HG02981 (cell line): Measurements from ENCODE around the gene PLEKHA1.

Source experiments
- ATAC-seq: cut with Tn5 transposase; IDR thresholded peaks from one replicate; pipeline ENCODE4 v1.9.1; 2021; ENCODE audit warnings: mild to moderate bottlenecking, moderate library complexity; ENCODE audit not compliant: unreplicated experiment

Gene PLEKHA1

DNA sequence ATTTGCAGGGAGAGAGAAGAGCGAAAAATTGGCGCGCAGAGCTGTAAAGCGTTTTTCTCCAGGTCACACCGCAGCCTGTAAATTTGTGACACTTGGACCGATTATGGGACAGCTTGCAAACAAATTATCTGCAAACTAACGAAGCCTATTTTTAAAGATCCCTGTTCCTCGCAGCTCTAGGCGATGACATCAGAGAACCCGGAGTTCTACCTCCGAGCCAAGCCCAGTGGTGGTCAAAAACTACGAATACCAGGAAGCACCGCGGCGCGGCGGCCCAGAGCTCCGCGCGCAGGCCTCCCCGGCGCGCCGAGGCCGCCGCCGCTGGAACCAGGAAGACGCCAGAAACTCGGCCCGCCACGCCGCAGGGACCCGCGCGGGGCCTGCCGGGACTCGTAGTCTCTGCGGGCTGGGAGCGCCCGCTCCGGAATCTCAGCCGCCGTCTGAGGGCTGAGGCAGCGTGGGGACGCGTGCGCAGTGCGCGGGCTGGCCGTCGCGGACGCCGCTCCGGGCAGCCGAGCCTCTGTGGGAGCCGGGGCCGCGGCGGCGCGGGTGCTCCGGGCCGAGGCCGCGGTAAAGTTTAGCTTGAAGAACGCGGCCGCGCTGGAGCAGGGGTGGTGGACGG, at the start of gene PLEKHA1:
Gene PLEKHA1 (plus strand): TSS at position 472 of the 622 bp plus-strand sequence. CDS start 18,493 bp downstream, outside the sequence.
- ATAC-seq = peak; percentile 92

DNA sequence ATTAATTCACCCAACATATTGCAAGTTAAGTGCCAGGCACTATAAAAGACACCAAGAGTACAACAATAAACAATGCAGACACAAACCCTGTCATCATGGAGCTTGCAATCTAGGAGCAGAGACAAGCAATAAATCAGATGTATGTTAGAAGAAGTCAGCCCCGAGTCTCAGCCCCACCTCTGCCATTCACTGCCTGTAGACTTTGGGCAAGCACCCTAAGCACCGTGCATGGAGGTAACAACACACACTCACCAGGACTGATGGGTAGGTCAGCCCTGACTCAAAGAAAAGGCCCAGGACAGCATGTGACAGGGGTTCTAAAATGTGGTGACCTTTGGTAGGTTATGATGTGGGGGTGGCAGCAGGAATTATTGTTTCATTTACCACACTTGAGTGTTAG, 49.3 kb upstream of the PLEKHA1 start:
- ATAC-seq = no peak

DNA sequence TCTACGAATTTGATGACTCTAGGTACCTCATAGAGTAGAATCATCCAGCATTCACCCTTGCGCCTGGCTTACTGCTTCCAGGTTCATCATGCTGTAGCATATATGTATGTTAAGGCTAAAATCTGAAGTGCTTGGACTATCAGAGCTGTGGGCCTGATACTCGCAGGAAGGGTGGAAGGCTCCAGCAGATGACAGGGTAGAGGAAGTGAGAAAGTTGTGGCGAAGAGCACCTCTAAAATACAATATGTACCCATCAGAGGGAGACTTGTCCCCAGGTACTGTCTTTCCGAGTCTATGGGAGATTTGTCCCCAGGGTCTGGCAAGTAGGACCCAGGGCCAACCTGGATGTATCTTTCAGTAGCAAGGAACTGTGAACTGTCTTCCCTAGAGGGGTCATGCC, 48.1 kb upstream of the PLEKHA1 start:
- ATAC-seq = no peak

DNA sequence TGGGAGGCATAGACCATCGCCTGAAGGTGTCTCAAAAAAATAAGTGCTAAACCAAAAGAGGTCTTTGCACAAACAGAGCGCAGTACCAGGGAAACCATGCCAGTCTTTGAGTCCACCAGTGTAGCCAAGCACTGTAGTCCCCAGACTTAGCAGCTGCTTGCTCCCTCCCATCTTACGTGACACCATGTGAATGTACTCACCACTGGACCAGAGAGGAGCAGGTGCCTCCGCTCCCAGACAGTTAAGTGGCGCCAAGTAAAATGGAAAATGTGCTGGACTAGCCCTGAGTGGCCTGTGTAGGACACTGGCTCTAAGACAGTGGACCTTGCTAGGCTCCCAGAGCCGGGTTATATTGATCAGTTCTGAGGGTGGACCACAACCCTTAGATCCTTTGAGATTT, 47.7 kb upstream of the PLEKHA1 start:
- ATAC-seq = no peak

DNA sequence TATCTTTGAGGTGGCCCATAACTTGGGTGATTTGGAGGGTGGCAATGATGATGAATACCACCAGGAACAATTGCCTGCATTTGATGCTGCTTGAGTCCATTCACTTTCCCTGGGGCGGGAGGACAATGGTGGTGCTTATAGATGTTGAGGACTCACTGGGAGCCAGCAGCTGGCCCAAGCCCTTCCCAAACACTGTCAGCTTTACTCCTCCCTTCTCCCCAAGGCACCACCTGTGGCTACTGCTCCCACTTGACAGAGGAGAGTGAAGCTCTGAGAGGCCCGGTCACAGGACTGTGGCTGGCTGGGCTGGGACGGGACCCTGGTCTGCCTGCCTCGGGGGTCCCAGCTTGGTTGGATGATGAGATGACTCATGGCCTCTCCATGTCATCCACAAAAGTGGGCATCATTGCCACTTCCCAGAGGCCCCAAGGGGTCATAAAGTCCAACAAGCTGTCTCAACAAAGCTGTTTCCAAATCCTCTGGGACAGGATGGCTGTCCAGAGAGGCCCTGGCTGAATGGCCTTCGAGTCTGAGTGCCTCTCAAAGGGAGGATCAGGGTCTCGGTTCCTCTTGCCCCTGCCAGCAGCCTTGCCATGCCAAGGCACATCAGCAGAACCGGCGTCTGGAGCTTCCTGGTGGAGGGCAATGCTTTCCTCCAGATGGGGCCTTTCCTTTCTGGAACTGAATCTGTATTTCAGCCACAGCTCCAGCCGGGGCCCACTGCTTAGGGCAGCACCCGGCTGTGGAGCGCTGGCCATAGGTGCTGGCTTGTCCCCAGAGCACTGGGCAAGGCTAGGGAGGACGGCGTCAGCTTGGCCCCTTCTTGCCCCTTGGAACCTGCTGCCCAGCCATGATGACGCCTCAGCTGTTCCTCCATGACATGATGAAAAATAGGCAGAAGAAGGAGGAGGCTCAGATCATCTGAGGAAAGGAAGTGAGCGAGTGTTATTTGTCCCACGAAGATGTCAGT, 47.0 kb upstream of the PLEKHA1 start:
- ATAC-seq = no peak

DNA sequence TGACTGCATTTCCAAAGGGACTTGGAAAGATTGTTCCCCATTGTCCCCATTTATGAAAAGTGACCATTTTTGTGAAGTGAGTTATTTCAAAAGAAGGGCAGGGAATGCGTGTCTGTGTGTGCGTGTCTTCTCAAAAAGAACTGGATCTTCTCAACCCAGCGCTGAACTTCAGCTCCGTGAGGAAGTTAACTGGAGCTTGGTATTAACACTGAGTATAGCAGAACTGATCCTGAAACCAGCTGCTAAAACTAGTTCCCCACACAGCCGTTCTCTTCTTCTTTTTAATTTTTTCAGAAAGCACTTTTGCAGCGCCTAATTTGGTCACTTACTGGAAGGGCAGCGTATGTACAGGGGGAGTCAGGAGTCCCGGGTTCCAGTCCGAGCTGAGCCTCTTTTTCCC, 45.8 kb upstream of the PLEKHA1 start:
- no peak for ATAC-seq

DNA sequence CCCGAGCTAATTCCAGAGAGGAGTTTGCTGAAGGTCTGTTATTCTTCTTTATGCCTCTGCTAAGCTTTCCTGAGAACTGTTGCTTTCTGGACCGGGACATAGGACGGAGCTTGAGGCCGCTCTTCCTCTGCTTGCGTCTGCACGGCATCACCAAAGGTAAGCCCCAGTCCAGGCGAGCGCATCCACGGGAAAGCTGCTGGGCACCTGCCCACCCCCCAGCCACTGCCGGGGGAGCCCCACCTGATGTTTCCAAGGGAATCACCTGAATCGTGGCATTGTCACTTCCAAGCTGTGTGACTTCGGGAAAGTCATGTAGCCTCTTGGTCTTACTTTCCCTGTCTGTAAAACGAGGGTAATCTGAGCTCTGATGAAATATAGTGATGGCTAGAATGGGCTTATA, 45.1 kb upstream of the PLEKHA1 start:
- no peak for ATAC-seq

DNA sequence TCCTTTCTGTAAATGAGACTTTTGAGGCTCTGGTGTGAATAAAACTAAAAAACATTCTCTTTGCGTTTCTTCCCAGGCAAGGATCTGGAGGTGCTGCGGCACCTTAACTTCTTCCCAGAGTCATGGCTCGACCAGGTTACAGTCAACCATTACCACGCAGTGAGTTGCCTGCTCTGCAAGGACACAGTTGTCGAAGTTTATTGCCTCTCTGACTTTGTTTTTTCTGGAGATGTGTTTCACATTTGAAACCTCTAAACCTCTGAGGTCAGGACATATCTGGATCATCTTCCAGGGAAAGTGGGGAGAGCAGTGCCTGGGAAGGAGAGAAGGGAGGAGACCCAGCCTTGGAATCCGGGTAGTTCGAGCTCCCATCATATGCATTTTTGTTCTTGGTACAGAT, 43.4 kb upstream of the PLEKHA1 start:
- no peak for ATAC-seq

DNA sequence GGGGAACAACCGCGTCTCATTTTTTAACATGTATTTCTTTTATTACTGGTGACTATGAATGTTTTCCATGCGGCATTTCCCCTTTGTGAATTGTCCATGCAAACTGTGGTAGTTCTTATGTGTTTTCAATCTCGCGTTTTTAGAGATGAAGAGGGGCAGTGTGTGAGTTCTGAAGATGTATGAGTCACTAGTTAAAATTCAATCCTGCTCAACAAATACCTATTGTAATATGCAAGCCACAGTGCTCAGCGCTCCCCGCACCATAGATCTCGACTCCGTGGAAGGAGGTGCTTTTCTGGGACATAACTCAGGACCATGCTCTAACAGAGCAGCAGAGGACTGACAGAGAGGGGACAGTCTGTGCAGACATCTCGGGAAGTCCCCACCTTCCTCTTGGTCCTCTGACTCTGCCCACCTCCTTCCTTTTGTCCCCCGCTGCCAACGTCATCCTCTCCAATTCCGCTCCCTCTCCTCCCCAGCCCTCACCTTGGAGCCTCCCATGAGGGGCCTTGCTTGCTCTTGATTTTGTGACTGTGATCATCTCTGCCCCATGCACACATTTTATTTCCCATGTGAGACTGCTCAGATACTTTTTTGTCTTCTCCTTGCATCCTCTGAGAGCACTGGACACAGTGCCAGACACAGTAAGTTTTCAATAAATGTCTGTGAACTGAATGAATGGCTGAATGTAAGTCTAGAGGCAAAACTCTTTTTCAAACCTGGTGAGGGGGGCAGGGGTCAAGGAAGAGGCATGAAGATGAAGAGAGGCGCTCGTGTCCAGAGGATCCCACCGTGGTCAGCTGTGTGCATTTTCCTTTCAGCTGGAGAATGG, 42.7 kb upstream of the PLEKHA1 start:
- no peak for ATAC-seq

DNA sequence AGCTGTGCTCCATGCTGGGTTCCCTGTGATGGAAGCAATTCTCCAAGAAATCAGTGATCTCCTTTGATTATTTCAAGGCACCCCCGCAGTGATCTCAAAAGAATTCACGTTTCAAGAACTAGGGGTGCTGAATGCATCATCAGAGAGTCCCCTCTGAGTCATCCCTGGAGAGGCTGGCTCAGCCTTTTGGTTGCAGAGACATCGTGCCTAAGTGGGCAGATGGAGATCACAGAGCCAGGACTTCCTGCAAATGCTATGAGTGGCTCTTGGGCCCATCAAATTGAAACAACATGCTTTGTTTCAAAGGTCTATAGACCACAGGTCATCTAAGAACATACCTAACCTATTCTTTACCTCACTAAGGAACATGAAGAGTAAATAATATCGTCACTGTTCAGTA, 41.5 kb upstream of the PLEKHA1 start:
- no peak for ATAC-seq

DNA sequence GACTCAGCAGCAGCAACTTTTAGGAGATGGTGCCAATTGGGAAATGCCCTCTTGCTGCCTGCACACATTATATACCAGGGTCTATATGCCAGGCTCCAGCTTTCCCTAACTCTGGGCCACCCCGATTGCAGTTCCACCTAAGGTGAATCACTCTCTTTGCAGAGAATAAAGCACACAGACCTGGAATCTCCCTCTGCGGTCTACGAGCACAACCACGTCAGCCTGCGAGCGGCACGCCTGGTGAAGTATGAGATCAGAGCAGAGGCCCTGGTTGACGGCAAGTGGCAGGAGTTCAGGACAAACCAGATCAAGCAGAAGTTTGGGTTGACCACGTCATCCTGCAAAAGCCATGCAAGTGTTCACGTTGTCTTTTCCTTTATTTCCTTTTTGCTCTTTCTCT, 38.2 kb upstream of the PLEKHA1 start:
- ATAC-seq = no peak

DNA sequence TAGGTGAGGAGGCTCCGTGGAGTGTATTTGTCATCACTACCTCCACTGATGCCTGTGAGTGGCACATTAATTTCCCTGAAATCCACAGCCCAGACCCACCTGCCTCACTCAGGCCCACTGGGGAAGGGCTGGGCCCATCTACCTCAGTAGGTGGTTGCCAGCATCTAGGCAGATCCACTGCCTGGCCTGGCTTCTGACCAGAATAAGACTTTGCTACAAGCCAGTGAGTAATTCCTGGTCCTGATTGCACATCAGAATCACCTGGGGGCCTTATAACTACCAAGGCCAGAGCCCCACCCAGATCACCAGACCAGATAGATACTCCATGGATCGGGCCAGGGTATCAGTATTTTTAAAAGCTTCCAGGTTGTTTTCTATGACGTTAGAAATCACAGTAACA, 37.5 kb upstream of the PLEKHA1 start:
- no peak for ATAC-seq

DNA sequence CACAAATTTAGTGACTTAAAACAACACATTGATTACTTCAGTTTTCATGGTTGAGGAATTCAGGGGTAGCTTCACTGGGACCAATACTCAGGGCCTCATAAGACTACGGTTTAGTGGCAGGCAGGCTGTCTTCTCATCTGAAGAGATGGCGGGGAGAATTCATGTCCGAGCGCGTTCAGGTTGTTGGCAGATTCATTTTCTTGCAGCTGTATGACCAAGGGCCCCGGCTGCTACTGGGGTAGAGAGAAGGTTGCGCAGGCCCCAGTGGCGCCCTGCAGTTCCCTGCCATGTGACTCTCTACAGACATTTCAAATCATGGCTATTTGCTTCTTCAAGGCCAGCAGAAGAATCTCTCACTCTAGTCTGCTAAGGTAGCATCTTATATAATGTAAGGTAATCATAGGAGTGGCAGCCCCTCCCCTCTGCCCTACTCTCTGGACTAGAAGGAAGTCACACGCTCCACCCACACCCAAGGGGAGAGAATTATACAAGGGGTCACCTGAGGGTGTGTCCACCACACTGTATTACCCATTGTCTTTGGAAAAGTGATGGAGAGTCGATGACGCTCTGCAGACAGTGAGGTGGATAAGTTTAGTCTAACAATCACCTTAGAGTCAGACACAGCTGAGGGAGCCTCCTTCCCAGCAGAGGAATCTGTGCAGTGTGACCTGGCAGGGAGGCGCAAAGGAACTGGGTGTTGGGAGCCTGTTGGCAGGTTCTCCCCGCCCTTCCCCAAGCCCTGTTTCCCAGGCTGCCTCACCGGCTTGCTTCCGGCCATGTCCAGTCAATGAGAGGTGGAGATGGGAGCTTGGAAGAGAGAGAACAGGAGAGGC, 35.7 kb upstream of the PLEKHA1 start:
- ATAC-seq = no peak

DNA sequence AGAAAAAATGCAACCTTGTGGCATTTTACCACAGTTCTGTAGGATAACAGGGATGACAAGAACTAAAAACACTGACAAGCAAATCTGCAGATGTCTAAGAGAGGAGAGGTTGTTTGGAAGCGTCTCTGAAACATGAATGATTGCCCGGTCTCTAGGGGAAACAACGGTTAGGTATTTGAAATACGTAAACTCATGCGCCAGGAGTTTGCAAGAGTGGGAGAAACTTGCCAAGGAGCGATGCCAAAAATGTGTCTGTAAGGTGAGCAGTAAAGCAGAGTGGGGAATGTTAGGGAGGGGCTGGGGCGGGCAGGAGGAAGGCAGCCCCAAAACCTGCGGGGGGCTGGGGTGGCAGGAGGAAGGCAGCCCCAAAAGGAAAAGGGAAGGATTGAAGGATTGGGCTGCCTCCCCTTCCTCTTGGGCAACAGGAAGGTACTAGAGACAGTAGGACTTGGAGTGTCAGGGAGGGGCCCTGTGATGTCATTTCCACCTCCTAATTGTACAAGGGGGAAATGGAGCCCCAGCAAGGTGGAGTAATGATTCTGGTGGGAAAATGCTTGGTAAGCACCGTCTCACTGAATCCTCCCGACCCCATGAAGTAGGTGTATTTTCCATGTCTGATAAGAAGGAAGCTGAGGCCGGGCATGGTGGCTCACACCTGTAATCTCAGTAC, 33.2 kb upstream of the PLEKHA1 start:
- ATAC-seq = no peak

DNA sequence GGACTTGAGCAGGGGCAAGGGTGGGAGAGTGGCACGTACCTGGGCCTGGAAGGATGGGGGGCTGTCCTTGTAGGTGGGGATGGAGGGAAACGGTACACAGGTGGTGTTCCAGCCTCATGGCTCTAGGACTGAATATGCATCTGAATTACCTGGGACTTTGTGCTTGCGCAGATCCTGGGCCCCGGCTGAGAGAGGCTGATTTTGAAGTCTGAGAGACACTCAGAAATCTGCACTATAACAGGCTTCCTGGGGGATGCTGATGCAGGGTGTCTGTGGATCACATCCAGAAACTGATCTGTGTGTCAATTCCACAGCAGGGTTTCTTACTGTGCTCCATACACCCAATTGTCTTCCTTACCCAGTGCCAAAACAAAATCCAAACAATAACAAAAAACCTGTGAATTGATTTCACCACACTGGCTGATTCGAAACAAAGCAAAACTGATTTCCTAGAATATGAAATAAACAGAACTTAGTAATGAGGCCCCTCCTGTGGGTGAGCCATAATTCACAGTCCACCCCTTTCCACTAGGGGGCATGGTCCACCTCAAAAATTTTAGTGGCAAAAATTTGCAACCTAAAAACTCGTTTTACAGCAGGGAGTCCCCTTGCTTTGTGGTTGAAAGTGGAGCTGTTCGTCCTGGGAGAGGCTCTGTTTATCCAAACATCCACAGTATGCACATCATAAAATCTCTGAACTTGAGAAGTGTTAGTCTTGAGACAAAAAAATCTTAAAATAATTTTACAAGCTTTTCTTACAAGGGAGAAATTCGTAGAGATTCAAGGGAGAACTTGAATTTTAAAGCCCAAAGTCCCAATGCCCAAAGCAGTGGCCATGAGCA, 32.0 kb upstream of the PLEKHA1 start:
- no peak for ATAC-seq

DNA sequence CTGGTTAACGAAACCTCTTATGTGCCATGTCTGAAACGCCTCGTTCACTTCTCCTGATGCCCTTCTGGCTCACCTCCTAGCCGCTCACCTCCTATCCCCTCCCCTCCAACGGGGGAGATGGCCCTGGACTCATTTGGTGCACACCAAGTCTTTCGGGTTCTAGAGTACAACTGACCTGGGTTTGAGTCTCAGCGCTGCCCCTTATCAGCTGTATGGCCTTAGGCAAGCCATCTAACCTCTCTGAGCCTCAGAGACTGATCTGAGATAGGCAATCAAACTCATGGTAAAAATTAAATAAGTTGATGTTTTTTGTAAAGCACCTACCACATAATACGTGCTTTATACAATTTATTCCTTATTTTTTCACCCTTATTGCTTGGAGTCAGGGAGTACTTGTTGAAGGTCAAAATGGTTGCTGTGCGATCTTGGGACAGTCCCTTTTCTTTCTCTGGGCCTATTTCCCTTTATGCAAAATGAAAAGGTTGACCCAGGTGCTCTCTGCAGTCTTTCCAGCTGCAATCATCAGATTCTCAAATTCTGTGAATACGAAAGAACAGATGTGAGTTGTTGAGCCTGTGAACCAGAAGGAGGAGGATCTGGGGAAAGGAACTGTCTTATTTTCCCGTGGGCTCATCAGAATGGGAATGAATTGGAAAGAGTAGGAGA, 31.2 kb upstream of the PLEKHA1 start:
- no peak for ATAC-seq

DNA sequence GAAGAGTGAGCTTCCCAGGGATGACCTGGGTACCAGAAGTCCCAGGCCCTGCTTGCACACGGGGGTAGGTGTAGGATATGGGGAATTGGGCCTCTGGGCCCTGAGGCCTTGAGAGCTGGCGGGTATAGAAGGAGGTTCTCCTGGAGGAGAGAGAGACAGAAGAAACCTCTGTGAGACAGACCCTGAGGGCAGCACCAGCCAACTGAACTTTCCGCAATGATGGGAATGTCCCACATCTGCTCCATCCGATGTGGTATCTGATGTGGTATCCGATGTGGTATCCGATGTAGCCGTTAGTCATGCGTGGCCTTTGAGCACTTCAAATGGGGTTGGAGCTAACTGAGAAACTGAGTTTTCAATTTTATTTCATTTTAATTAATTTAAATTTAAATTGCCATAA, 30.6 kb upstream of the PLEKHA1 start:
- no peak for ATAC-seq

DNA sequence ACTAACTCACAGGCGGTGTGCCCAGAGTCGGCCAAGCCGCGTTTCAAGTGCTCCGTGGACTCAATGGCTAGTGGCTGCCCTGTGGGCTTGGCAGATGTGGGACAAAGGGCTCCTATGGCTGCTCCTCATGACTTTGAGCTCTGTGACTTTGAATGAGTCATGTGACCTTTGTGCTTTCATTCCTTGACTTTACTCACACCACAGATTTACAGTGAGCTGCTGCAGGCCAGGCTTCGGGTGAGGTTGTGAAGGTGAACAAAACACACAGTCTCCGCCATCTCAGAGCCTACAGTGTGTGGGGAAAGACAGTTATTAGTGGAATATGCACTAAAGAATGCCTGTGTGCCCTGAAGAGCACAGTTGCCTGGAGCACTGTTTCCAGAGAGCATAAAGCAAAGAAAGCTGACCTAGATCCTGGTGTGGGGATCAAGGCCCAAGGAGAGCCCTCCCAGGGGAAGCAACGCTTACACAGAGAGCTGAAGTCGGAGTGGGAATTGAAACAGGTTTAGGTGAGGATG, 29.7 kb upstream of the PLEKHA1 start:
- ATAC-seq = no peak
